ENCODE results near the gene BCR.

DNA sequence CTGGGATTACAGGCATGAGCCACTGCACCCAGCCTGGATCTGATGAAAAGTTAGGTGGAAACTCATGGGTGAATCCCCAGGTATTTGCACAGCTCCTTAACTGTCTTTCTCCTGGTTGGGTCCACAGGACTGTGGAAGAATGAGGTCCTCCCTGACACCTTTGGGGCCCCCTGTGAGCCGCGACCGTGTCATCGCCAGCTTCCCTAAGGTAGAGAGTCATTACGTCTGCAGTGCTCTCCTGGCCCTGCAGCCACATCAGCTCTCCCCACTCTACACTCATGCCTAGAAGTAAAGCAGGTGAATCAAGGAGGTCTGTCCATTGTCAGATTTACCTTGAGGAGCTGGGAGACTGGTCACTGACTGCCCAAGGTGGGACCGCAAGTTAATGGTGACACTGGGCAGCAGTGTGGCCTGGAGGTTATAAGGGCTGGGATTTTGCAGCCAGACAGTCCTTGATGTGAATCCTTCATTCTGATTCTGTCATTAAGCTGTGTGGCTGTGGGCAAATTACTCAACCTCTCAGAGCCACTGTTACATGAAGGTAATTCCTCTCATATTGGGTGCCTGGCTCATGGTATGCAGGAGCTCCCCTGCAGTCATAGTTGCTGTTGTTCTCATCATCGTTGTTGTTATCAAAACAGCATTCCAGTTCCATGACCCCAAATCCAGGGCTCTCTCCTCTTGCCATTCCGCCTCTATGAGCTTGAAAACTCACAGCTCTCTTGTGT lies 33.7 kb upstream of the BCR start:
- TF ChIP-seq, protein P1, sequence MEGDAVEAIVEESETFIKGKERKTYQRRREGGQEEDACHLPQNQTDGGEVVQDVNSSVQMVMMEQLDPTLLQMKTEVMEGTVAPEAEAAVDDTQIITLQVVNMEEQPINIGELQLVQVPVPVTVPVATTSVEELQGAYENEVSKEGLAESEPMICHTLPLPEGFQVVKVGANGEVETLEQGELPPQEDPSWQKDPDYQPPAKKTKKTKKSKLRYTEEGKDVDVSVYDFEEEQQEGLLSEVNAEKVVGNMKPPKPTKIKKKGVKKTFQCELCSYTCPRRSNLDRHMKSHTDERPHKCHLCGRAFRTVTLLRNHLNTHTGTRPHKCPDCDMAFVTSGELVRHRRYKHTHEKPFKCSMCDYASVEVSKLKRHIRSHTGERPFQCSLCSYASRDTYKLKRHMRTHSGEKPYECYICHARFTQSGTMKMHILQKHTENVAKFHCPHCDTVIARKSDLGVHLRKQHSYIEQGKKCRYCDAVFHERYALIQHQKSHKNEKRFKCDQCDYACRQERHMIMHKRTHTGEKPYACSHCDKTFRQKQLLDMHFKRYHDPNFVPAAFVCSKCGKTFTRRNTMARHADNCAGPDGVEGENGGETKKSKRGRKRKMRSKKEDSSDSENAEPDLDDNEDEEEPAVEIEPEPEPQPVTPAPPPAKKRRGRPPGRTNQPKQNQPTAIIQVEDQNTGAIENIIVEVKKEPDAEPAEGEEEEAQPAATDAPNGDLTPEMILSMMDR (IDR thresholded peaks at IDR 0.05; ENCODE audit: poor library complexity) = no peak
- no peak for TF ChIP-seq EZH2 (IDR thresholded peaks at IDR 0.05; ENCODE audit: borderline replicate concordance)

All from hepatocyte (in vitro differentiated cells).